Natural killer cell (primary cell): ENCODE data around the gene RBP3. TPM values are rescaled to one million over a fixed set of nuclear protein-coding genes. Genes with fewer than 3 reads are reported as not detected.
A peak's percentile ranks its signal among the peaks of the same experiment; 100 is the strongest.
"Not testable (repeated sequence)": the region's sequence is repeated elsewhere in the genome, so short reads cannot be mapped to it uniquely, and the experiment has no call there.

Experiments used
- ATAC-seq, 3 donors: fragments of 150-1000 bp in 2 of 3; fragments of 200-7000 bp in 1 of 3; cut with Tn5 transposase; 1 replicate in 1 of 3; 2 replicates in 2 of 3; pipeline ENCODE4 v1.10.0; 2021; ENCODE audit warnings: mild to moderate bottlenecking in 2 of 3, moderate library complexity in 2 of 3
- DNase-seq, 2 donors: peaks; one replicate each; pipeline versions ENCODE4 v3.0.0 to v3.0.0-alpha.2; 2013 to 2021; ENCODE audit warnings: mixed read lengths in 1 of 2
- H3K27ac ChIP-seq: one replicate; pipeline ENCODE4 v1.5.1; 2013; ENCODE audit warnings: mild to moderate bottlenecking, low read length
- H3K27me3 ChIP-seq: one replicate; pipeline ENCODE4 v1.6.1; 2013; ENCODE audit warnings: low read length; ENCODE audit not compliant: control insufficient read depth, insufficient read depth
- H3K36me3 ChIP-seq: one replicate; pipeline ENCODE4 v1.6.1; 2013; ENCODE audit warnings: low read length; ENCODE audit not compliant: control insufficient read depth, insufficient read depth
- H3K4me1 ChIP-seq: one replicate; pipeline ENCODE4 v1.6.1; 2013; ENCODE audit warnings: low read length; ENCODE audit not compliant: control insufficient read depth, insufficient read depth
- H3K4me3 ChIP-seq: one replicate; pipeline ENCODE4 v1.5.1; 2013; ENCODE audit warnings: low read length
- H3K9me3 ChIP-seq: one replicate; pipeline ENCODE4 v1.6.1; 2013; ENCODE audit warnings: low read length; ENCODE audit not compliant: control insufficient read depth, insufficient read depth
- H3K27ac Mint-ChIP-seq, 2 donors: one replicate each; pipeline ENCODE4 v1.8.0; 2022; ENCODE audit warnings: mild to moderate bottlenecking in 2 of 2, mixed read lengths in 2 of 2, moderate library complexity in 1 of 2
- H3K27me3 Mint-ChIP-seq, 2 donors: one replicate each; pipeline ENCODE4 v1.8.0; 2022; ENCODE audit warnings: low read depth in 2 of 2, mixed read lengths in 2 of 2
- H3K36me3 Mint-ChIP-seq: one replicate; pipeline ENCODE4 v1.8.0; 2022; ENCODE audit warnings: mixed read lengths
- H3K4me1 Mint-ChIP-seq, 2 donors: one replicate each; pipeline ENCODE4 v1.8.0; 2022; ENCODE audit warnings: mixed read lengths in 2 of 2
- H3K4me3 Mint-ChIP-seq: one replicate; pipeline ENCODE4 v1.8.0; 2022; ENCODE audit warnings: mild to moderate bottlenecking, moderate library complexity, mixed read lengths
- H3K9me3 Mint-ChIP-seq, 2 donors: one replicate each; pipeline ENCODE4 v1.8.0; 2022; ENCODE audit warnings: mixed read lengths in 2 of 2
- CTCF ChIP-seq: fragments of 200-600 bp; IDR thresholded peaks from one replicate; pipeline ENCODE4 v1.8.0; 2022; ENCODE audit warnings: antibody characterized with exemption
- WGBS: methylation state at CpG from one replicate; pipeline ENCODE4 v1.1.7; 2013; ENCODE audit warnings: missing lambda C conversion rate; ENCODE audit not compliant: insufficient coverage; 5-methylcytosine and 5-hydroxymethylcytosine counted together
- intact Hi-C: fragments of 100-400 bp; cut with micrococcal nuclease; formaldehyde crosslinking; loops from one replicate; pipeline ENCODE4 v1.14.2; 2022
- total RNA-seq, 4 donors: library from RNA; stranded (reverse); fragments of 120-200 nt in 1 of 4; gene quantifications; one replicate each; pipeline versions ENCODE4 v1.2.3 to v1.2.4, GENCODE V29; 2013 to 2022

RBP3 gene
- total RNA-seq, 3 donors from 2014 or later (not counting 1 experiment from before 2014, with no cell fraction given): not detected

DNA sequence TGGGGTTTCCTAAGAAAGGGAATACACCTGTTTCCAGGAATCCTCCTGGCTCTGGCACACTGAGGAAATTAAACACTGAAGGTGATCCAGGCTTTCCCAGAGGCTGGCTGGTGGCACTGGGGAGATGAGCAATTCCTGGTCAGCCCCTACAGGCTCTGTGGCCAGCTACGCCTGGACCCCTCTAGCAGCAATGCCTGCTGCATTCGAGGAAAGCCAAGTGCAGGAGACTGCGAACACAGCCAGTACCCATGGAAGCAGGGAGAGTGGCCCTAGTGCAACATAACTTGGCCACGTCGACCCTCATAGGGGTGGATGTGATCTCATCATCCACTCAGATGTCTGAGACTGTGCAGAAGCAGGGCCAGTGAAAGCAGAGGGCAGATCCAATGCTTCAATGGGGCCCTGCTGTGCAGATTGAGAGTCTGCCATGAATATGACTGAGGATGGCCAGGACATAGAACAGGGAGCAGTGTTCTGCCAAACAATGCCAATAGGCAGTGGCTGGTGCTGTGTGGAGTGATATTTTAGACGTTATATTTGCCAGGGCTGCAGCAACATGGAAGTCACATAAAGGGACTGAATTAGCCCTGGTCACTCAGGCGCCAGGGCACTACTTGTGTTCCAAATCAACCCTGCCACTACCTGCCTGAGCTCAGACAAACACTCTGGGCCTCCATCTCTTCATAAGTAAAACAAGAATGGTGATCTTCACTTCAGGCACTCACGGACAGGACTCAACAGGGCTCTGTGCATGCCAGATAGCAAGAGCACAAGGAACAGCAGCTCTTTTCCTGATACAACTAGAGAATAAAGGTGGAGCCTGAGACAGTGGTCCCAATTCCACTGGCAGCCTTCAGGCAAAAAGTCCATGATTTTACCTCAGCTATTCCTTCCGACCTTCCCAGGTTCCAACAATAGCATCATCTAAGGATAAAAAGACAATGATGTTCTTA is 33.5 kb downstream of the RBP3 start:
- Histone ChIP-seq H3K4me3 (no peak overlapping the region), H3K27me3 (no peaks in the 10 kb centered on the region), H3K9me3 (no peaks in the 10 kb centered on the region), H3K27ac (no peak overlapping the region), H3K36me3 (no peaks in the 10 kb centered on the region), H3K4me1 (peaks cover 7% of the 10 kb centered on the region)
- WGBS: 85% methylated on average over 9 of the region's 9 CpGs
- H3K9me3 Mint-ChIP-seq: no peaks in the 10 kb centered on the region
- H3K27me3 Mint-ChIP-seq: peaks cover 57 to 70% of the 10 kb centered on the region in 2 donors
- no peaks in the 10 kb centered on the region for H3K36me3 Mint-ChIP-seq
- no peak overlapping the region for H3K27ac Mint-ChIP-seq
- TF ChIP-seq CTCF: no peak
- no peak overlapping the region for H3K4me3 Mint-ChIP-seq
- intact Hi-C loops: no loop called here
- DNase-seq: no peak
- H3K4me1 Mint-ChIP-seq: peaks cover 12 to 23% of the 10 kb centered on the region in 2 donors
- no peak for ATAC-seq

GRCh38 chr10:47383261-47384147 is 35.3 kb downstream of the RBP3 start:
- peak overlapping the region; percentile 64 for H3K4me3 ChIP-seq

DNA sequence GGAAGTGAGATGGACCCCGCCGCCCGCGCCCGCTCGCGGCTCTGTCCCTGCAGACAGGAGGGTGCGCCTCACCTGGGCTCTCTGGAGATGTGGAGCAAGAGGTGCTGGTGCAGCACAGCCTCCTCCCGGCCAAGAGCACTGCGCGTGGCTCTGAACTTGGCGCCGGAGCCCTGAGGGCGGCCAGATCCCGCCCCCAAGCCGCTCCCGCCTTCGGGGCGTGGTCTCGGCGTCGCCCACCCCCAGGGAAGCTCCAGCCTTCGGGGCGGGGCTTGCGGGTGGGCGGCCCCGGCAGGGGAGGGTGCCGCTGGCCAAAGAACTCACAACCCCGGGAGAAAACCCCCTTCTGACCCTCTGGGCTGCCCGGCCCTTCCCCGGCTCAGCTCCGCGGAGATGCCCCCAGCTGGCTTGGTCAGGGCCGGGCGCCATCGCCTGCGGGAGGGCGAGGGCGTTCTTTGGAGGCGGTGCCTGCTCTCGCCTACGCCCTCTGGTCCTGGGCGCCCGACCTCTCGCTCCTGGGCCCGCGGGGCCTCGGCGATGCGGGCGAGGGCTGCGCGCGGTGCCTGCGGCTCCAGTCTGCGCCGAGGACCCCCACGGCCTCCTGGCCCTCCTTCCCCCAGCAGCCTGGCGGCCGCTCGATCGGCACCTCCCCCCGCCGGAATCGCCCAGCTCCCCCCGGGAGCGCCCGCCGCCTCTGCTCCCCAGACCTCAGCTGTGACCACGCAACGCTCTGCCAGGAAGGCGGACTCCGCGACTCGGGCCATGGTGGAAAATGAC is 36.2 kb downstream of the RBP3 start, which contains the start of gene ZNF488:
Gene ZNF488, minus strand, starts transcription at position 146 of the 774 bp plus-strand sequence. CDS start 15,464 bp downstream, outside the sequence.
- H3K27me3 Mint-ChIP-seq: peaks cover 42 to 57% of the 10 kb centered on the region in 2 donors

More at GRCh38 chr10:47383261-47384147, 35.3 kb downstream of the RBP3 start:
- no peaks in the 10 kb centered on the region for H3K9me3 ChIP-seq
- peak overlapping the region in 1 of 2 donors; percentile 17 for H3K27ac Mint-ChIP-seq
- ATAC-seq (no peak), DNase-seq (no peak)
- no peaks in the 10 kb centered on the region for H3K9me3 Mint-ChIP-seq
- intact Hi-C loops: no loop called here
- WGBS: 16% methylated on average over 8 of the region's 9 CpGs
- H3K36me3 ChIP-seq: no peaks in the 10 kb centered on the region
- TF ChIP-seq CTCF: no peak
- peak overlapping the region; percentile 83 for H3K4me3 Mint-ChIP-seq
- no peaks in the 10 kb centered on the region for H3K27me3 ChIP-seq
- peaks cover 7% of the 10 kb centered on the region for H3K4me1 ChIP-seq
- no peak overlapping the region for H3K27ac ChIP-seq
- peaks cover 45 to 65% of the 10 kb centered on the region in 2 donors for H3K27me3 Mint-ChIP-seq
- no peaks in the 10 kb centered on the region for H3K36me3 Mint-ChIP-seq
- H3K4me1 Mint-ChIP-seq: peaks cover 12 to 15% of the 10 kb centered on the region in 2 donors

GRCh38 chr10:47386104-47386503 is 37.9 kb downstream of the RBP3 start:
- H3K27ac Mint-ChIP-seq, H3K27ac ChIP-seq, H3K4me3 ChIP-seq, ATAC-seq, intact Hi-C loops, H3K9me3 ChIP-seq, H3K36me3 Mint-ChIP-seq, H3K27me3 ChIP-seq, DNase-seq, H3K9me3 Mint-ChIP-seq, H3K4me1 ChIP-seq, H3K36me3 ChIP-seq: not testable (repeated sequence)
- 90% methylated on average over 2 of the region's 2 CpGs for WGBS
- Mint-ChIP-seq H3K4me1 (peaks cover 12 to 15% of the 10 kb centered on the region in 2 donors), H3K4me3 (peak overlapping the region; percentile 57), H3K27me3 (peaks cover 25 to 40% of the 10 kb centered on the region in 2 donors)

More for the DNA sequence above, 36.2 kb downstream of the RBP3 start, which contains the start of gene ZNF488:
- Mint-ChIP-seq H3K9me3 (no peaks in the 10 kb centered on the region), H3K4me1 (peaks cover 12 to 15% of the 10 kb centered on the region in 2 donors), H3K4me3 (peak within 1 kb of the TSS; percentile 99), H3K36me3 (no peaks in the 10 kb centered on the region), H3K27ac (peak within 1 kb of the TSS in 1 of 2 donors; percentile 17)
- Histone ChIP-seq H3K4me3 (peak within 1 kb of the TSS; percentile 64), H3K27me3 (no peaks in the 10 kb centered on the region), H3K9me3 (no peaks in the 10 kb centered on the region), H3K4me1 (peaks cover 7% of the 10 kb centered on the region), H3K27ac (no peak within 1 kb of the TSS), H3K36me3 (no peaks in the 10 kb centered on the region)
- intact Hi-C loops: no loop called here
- DNase-seq (peak; percentile 59 to 82), ATAC-seq (peak; percentile 86 to 97 (median 95))
- no peak for TF ChIP-seq CTCF
- whole genome bisulfite sequencing: under 1% methylated on average over 75 of the region's 75 CpGs
